GM12892 (cell line): ENCODE results near the gene KLHL5.

Experiments
- DNase-seq: peaks from one replicate; pipeline ENCODE4 v3.0.0; 2011; ENCODE audit not compliant: insufficient read length
- FAIRE-seq: peaks from 2 replicates; lab custom pipeline; 2011; peaks lifted over from hg19 to GRCh38; lab: Jason Lieb, UNC
- POLR2AphosphoS5 ChIP-seq: IDR thresholded peaks from 2 replicates; pipeline ENCODE4 v1.6.1; 2011; ENCODE audit warnings: low read depth, low read length, control low read depth
- TAF1 ChIP-seq: IDR thresholded peaks from 2 replicates; pipeline ENCODE4 v1.6.1; 2011; ENCODE audit warnings: low read depth, mild to moderate bottlenecking, control low read depth, low read length, borderline replicate concordance

The KLHL5 gene

GRCh38 chr4:39170301-39170700 lies 108.3 kb downstream of the KLHL5 start:
- no peak for TF ChIP-seq POLR2AphosphoS5
- no peak for TF ChIP-seq TAF1
- FAIRE-seq, result no peak
- DNase-seq, result no peak
